Midbrain (tissue), 1 donor: ENCODE data around the gene HSPE1.
"Not testable (repeated sequence)": the region's sequence is repeated elsewhere in the genome, so short reads cannot be mapped to it uniquely, and the experiment has no call there.

Experiments used
- DNase-seq: peaks from one replicate; lab custom pipeline; 2025; lab: John Stamatoyannopoulos, UW

HSPE1 gene

GRCh38 chr2:197499594-197500502 lies at the start of gene HSPE1, which contains the start of gene HSPD1:
HSPE1 (plus strand) TSS chr2:197500379; CDS start chr2:197500437, 58 bp downstream.
HSPD1 (minus strand) TSS chr2:197499840; CDS start chr2:197498848, 992 bp downstream.
- DNase-seq: peak; percentile 100

GRCh38 chr2:197450465-197450864 lies 49.7 kb upstream of the HSPE1 start:
- no peak for DNase-seq

- not testable (repeated sequence) for DNase-seq
Measured at GRCh38 chr2:197450935-197451358, 49.2 kb upstream of the HSPE1 start.

- no peak for DNase-seq
Measured at GRCh38 chr2:197452754-197453122, 47.4 kb upstream of the HSPE1 start.

- peak; percentile 100 for DNase-seq
Measured at GRCh38 chr2:197453123-197453913, 46.9 kb upstream of the HSPE1 start, which contains the start of gene COQ10B. COQ10B (plus strand) TSS chr2:197453552; CDS start chr2:197453561, 9 bp downstream.

- no peak for DNase-seq
Measured at GRCh38 chr2:197453914-197454398, 46.2 kb upstream of the HSPE1 start.

- DNase-seq: no peak
Measured at GRCh38 chr2:197454923-197455322, 45.3 kb upstream of the HSPE1 start.

- DNase-seq: no peak
Measured at GRCh38 chr2:197455428-197455827, 44.8 kb upstream of the HSPE1 start.

- DNase-seq: no peak
Measured at GRCh38 chr2:197460649-197461048, 39.5 kb upstream of the HSPE1 start.

- no peak for DNase-seq
Measured at GRCh38 chr2:197461057-197461456, 39.1 kb upstream of the HSPE1 start.

- no peak for DNase-seq
Measured at GRCh38 chr2:197464175-197464574, 36.0 kb upstream of the HSPE1 start.

- no peak for DNase-seq
Measured at GRCh38 chr2:197472166-197472565, 28.0 kb upstream of the HSPE1 start.

GRCh38 chr2:197477797-197478196 lies 22.4 kb upstream of the HSPE1 start:
- no peak for DNase-seq

- DNase-seq: no peak
Measured at GRCh38 chr2:197480165-197481036, 19.8 kb upstream of the HSPE1 start.

GRCh38 chr2:197484248-197484647 lies 15.9 kb upstream of the HSPE1 start:
- not testable (repeated sequence) for DNase-seq

GRCh38 chr2:197486175-197486574 lies 14.0 kb upstream of the HSPE1 start:
- no peak for DNase-seq

GRCh38 chr2:197487385-197487784 lies 12.8 kb upstream of the HSPE1 start:
- no peak for DNase-seq

- no peak for DNase-seq
Measured at GRCh38 chr2:197495433-197496134, 4.6 kb upstream of the HSPE1 start.

GRCh38 chr2:197496695-197497094 lies 3.5 kb upstream of the HSPE1 start:
- no peak for DNase-seq

- DNase-seq: no peak
Measured at GRCh38 chr2:197497326-197497725, 2.9 kb upstream of the HSPE1 start.
